HG02759 (cell line): ENCODE results near the gene WDR5B.

Experiments used
- ATAC-seq: cut with Tn5 transposase; IDR thresholded peaks from one replicate; pipeline ENCODE4 v1.9.1; 2021; ENCODE audit warnings: mild to moderate bottlenecking, moderate library complexity; ENCODE audit not compliant: unreplicated experiment

Gene WDR5B

GRCh38 chr3:122374034-122374433 is 41.8 kb downstream of the WDR5B start:
- no peak for ATAC-seq

- ATAC-seq = no peak
Observed at GRCh38 chr3:122366379-122366749, 49.5 kb downstream of the WDR5B start.

- peak; percentile 89 for ATAC-seq
Observed at GRCh38 chr3:122365582-122366378, 50.1 kb downstream of the WDR5B start.

- ATAC-seq = peak; percentile 69
Observed at GRCh38 chr3:122365073-122365472, 50.8 kb downstream of the WDR5B start.

- no peak for ATAC-seq
Observed at GRCh38 chr3:122364490-122364889, 51.4 kb downstream of the WDR5B start.
